NCI-H146 (cell line): ENCODE measurements around the gene C7orf33.
"Not testable (repeated sequence)": the region's sequence is repeated elsewhere in the genome, so short reads cannot be mapped to it uniquely, and the experiment has no call there.

Experiments used
- DNase-seq: peaks from one replicate; lab custom pipeline; 2025; lab: John Stamatoyannopoulos, UW

The C7orf33 gene

GRCh38 chr7:148590471-148590870 lies at the start of gene C7orf33:
TSS of gene C7orf33 (plus strand) at chr7:148590766. CDS start at chr7:148590926, 160 bp downstream.
- DNase-seq: no peak

GRCh38 chr7:148541891-148542504 lies 48.6 kb upstream of the C7orf33 start:
- no peak for DNase-seq

- no peak for DNase-seq
Observed at GRCh38 chr7:148543302-148543701, 47.3 kb upstream of the C7orf33 start.

- no peak for DNase-seq
Observed at GRCh38 chr7:148545172-148545571, 45.4 kb upstream of the C7orf33 start.

GRCh38 chr7:148545932-148546331 lies 44.6 kb upstream of the C7orf33 start:
- no peak for DNase-seq

GRCh38 chr7:148546857-148547256 lies 43.7 kb upstream of the C7orf33 start:
- DNase-seq: no peak

- no peak for DNase-seq
Observed at GRCh38 chr7:148547951-148548350, 42.6 kb upstream of the C7orf33 start.

- DNase-seq: no peak
Observed at GRCh38 chr7:148553979-148554378, 36.6 kb upstream of the C7orf33 start.

GRCh38 chr7:148556892-148557291 lies 33.7 kb upstream of the C7orf33 start:
- DNase-seq: no peak

- no peak for DNase-seq
Observed at GRCh38 chr7:148558914-148559313, 31.7 kb upstream of the C7orf33 start.

GRCh38 chr7:148561099-148561498 lies 29.5 kb upstream of the C7orf33 start:
- DNase-seq: no peak

GRCh38 chr7:148563583-148564274 lies 26.8 kb upstream of the C7orf33 start:
- no peak for DNase-seq

- not testable (repeated sequence) for DNase-seq
Observed at GRCh38 chr7:148564275-148564951, 26.2 kb upstream of the C7orf33 start.

GRCh38 chr7:148566736-148567135 lies 23.8 kb upstream of the C7orf33 start:
- DNase-seq: no peak

- DNase-seq: peak; percentile 30
Observed at GRCh38 chr7:148567524-148567923, 23.0 kb upstream of the C7orf33 start.

- DNase-seq: no peak
Observed at GRCh38 chr7:148570510-148570909, 20.1 kb upstream of the C7orf33 start.

GRCh38 chr7:148570973-148571372 lies 19.6 kb upstream of the C7orf33 start:
- DNase-seq: not testable (repeated sequence)

GRCh38 chr7:148571381-148571780 lies 19.2 kb upstream of the C7orf33 start:
- no peak for DNase-seq

- peak; percentile 3 for DNase-seq
Observed at GRCh38 chr7:148572067-148572522, 18.5 kb upstream of the C7orf33 start.

- not testable (repeated sequence) for DNase-seq
Observed at GRCh38 chr7:148573581-148573980, 17.0 kb upstream of the C7orf33 start.

GRCh38 chr7:148575640-148576411 lies 14.7 kb upstream of the C7orf33 start:
- DNase-seq: peak; percentile 20

- DNase-seq: no peak
Observed at GRCh38 chr7:148579366-148579765, 11.2 kb upstream of the C7orf33 start.
